Transverse colon (tissue), 4 donors: ENCODE results near the gene AUNIP. TPM values are rescaled to one million over a fixed set of nuclear protein-coding genes. Genes with fewer than 3 reads are reported as not detected.
A peak's percentile ranks its signal among the peaks of the same experiment; 100 is the strongest.

Experiments used
- DNase-seq: peaks from one replicate; pipeline ENCODE4 v3.0.0-alpha.2; 2019
- H3K27ac ChIP-seq, 4 donors: fragments of 200-600 bp; sonication (generic); 2 replicates each; pipeline ENCODE4 v1.5.1; 2016 to 2018; ENCODE audit warnings: inconsistent platforms in 4 of 4
- H3K27me3 ChIP-seq: fragments of 200-600 bp; sonication (generic); 2 replicates; pipeline ENCODE4 v1.5.1; 2017; ENCODE audit warnings: inconsistent platforms
- H3K36me3 ChIP-seq, 4 donors: fragments of 200-600 bp; sonication (generic); 2 replicates each; pipeline ENCODE4 v1.5.1; 2017 to 2019; ENCODE audit warnings: inconsistent platforms in 4 of 4
- H3K4me1 ChIP-seq, 4 donors: fragments of 200-600 bp; sonication (generic); 2 replicates each; pipeline ENCODE4 v1.5.1; 2017 to 2020; ENCODE audit warnings: inconsistent platforms in 4 of 4
- H3K4me3 ChIP-seq, 4 donors: fragments of 200-600 bp; sonication (generic); 1 replicate in 1 of 4; 2 replicates in 3 of 4; pipeline versions ENCODE4 v1.5.1 to v1.6.1; 2017 to 2019; ENCODE audit warnings: inconsistent platforms in 4 of 4
- H3K9me3 ChIP-seq, 2 donors: fragments of 200-600 bp; sonication (generic); 2 replicates each; pipeline ENCODE4 v1.5.1; 2017 to 2019; ENCODE audit warnings: inconsistent platforms in 2 of 2
- EP300 ChIP-seq: sonication (generic); formaldehyde crosslinking; IDR thresholded peaks from one replicate; pipeline ENCODE4 v1.6.1; 2017; ENCODE audit warnings: antibody characterized with exemption, low read depth
- POLR2A ChIP-seq: fragments of 450-650 bp; IDR thresholded peaks from one replicate; pipeline ENCODE4 v1.6.1; 2016; ENCODE audit warnings: antibody characterized with exemption, mild to moderate bottlenecking, moderate library complexity
- POLR2AphosphoS5 ChIP-seq, 3 donors: sonication (generic); formaldehyde crosslinking; IDR thresholded peaks; one replicate each; pipeline ENCODE4 v1.6.1; 2016; ENCODE audit warnings: antibody characterized with exemption in 3 of 3
- WGBS, 2 donors: methylation state at CpG; one replicate each; pipeline ENCODE4 v1.1.5; 2018; ENCODE audit warnings: low coverage in 1 of 2; 5-methylcytosine and 5-hydroxymethylcytosine counted together
- in situ Hi-C, 4 donors: fragments of 200-750 bp; cut with MboI; loops; one replicate each; pipeline versions ENCODE4 v1.15.0 to v1.15.1; 2017; ENCODE audit warnings: low sequenced_read_pairs in 3 of 4, low pct_ligation_motif_present in 1 of 4, low pct_unique_long_range_greater_than_20kb in 1 of 4
- intact Hi-C: fragments of 100-400 bp; cut with DNase I; formaldehyde crosslinking; loops from one replicate; pipeline ENCODE4 v1.15.1; 2023; ENCODE audit warnings: low total_unique reads
- total RNA-seq, 4 donors: library from RNA; depleted of rRNA; stranded (reverse); fragments of >200 nt; gene quantifications; one replicate each; pipeline ENCODE4 v1.1.0, GENCODE V29; 2016
- TF ChIP-seq, protein P1 (sequence below), 5 experiments: fragments of 200-600 bp in 3 of 5; fragments of 450-650 bp in 2 of 5; sonication (generic) in 3 of 5; IDR thresholded peaks; 1 replicate in 2 of 5; 2 replicates in 3 of 5; pipeline ENCODE4 v1.5.1; 2016 to 2017; ENCODE audit warnings: antibody characterized with exemption in 5 of 5, inconsistent platforms in 3 of 5, mild to moderate bottlenecking in 2 of 5, moderate library complexity in 1 of 5

Gene AUNIP
- total RNA-seq, 4 donors from 2014 or later = 0.41 TPM; not detected in 3

DNA sequence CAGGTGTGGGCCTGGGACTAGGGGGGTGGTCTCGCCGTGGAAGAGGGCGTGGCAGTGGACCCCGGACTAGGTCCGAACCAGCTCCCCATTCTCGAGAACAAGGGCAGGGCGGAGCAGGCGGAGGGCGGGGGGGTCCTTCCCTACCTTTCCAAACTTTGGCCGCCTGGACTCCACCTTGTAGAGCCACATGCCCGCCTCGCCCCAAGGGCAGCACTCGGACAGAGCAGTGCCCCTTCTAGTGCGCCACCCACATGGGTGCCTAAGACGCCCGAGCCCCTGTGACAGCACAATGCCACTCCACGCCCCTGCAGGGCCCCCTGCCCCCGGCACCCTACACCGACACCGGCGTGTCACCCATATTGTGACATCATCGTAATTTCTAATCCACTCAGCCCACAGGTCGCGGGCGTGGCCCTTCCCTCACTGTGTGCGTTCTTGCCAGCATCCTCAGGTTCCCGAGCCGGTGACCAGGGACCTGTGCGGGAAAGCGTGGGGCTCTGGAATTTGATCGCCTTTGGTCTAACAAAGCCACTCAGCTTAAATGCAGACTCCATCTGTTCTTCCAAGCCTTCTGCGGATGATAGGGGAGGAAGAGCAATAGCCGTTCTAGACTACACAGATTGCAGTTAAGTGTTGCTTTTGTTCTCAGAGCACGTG, 47.5 kb upstream of the AUNIP start:
- in situ Hi-C loops = no loop called here
- Histone ChIP-seq H3K27me3 (no peaks in the 10 kb centered on the region), H3K27ac (peak overlapping the region; percentile 2 to 82 (median 24)), H3K4me3 (peak overlapping the region in 3 of 4 donors; percentile 54 to 83 (median 82)), H3K9me3 (no peaks in the 10 kb centered on the region), H3K4me1 (peaks cover 11 to 32% (median 16%) of the 10 kb centered on the region in 4 donors), H3K36me3 (no peaks in the 10 kb centered on the region)
- TF ChIP-seq POLR2AphosphoS5 (IDR thresholded peaks at IDR 0.05) (no peak), POLR2A (no peak), EP300 (no peak)
- TF ChIP-seq, protein P1, sequence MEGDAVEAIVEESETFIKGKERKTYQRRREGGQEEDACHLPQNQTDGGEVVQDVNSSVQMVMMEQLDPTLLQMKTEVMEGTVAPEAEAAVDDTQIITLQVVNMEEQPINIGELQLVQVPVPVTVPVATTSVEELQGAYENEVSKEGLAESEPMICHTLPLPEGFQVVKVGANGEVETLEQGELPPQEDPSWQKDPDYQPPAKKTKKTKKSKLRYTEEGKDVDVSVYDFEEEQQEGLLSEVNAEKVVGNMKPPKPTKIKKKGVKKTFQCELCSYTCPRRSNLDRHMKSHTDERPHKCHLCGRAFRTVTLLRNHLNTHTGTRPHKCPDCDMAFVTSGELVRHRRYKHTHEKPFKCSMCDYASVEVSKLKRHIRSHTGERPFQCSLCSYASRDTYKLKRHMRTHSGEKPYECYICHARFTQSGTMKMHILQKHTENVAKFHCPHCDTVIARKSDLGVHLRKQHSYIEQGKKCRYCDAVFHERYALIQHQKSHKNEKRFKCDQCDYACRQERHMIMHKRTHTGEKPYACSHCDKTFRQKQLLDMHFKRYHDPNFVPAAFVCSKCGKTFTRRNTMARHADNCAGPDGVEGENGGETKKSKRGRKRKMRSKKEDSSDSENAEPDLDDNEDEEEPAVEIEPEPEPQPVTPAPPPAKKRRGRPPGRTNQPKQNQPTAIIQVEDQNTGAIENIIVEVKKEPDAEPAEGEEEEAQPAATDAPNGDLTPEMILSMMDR (IDR thresholded peaks at IDR 0.05) = no peak
- intact Hi-C loops = no loop called here
- WGBS, 2 donors = 17 to 57% methylated on average over 1 to 28 of the region's 34 CpGs
- peak; percentile 32 for DNase-seq

DNA sequence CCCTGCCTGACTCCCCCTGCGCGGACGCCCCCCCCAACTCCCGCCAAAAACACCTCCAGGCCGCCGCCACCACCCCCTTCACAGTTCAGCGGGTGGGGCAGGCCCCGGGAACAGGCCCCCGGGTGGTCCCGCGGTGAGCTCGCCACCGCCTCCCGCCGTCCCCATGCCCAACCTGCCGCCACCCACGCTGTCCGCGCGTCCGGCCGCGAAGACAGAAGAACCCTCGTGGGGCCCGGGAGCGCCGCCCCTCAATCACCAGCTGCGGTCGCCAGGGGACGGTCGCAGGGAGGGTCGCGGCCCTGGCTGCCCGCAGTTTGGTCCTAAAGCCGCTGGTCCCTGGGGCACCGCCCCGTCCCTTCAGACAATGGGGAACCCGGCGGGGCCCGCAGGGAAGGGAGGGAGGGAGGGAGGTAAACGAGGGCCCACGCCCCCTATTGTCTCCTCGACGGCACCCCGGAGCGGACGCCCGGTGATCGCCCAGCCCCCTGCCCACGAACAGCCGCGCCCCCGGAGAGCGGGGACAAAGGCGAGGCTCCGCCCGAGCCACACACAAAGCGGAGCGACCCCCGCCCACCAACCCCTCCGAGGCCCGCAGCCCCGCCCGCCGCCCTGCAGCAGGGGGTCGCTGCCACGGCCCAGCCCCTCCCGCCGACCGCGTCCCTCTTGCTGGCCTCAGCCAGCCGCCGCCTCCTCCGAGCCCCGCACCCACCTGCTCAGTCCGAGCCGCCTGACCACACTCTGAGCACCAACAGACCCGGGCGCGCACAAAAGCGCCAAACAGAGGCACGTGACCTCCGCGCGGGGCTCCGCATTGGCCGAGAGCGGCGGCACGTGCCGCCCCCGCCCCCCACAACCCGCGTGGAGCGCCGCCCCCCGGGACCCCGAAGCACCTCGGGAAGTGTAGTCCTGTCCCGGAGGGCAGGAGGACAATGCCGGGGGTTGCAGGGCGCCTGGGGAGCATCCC, 46.7 kb upstream of the AUNIP start, which contains the start of gene STMN1:
Gene STMN1, minus strand, starts transcription at position 740 of the 964 bp plus-strand sequence. CDS start 1,743 bp downstream, outside the sequence.
- TF ChIP-seq EP300 (no peak), POLR2AphosphoS5 (IDR thresholded peaks at IDR 0.05) (peak; percentile 93 to 97 (median 94)), POLR2A (peak; percentile 76)
- TF ChIP-seq, protein P1 (IDR thresholded peaks at IDR 0.05) = no peak
- no peaks in the 10 kb centered on the region for H3K9me3 ChIP-seq
- H3K36me3 ChIP-seq = no peaks in the 10 kb centered on the region
- peaks cover 11 to 32% (median 16%) of the 10 kb centered on the region in 4 donors for H3K4me1 ChIP-seq
- 1% methylated on average over 27 of the region's 102 CpGs; no CpG with 5 or more reads in 1 of the 2 donors for whole genome bisulfite sequencing, 2 donors
- H3K4me3 ChIP-seq = peak within 1 kb of the TSS; percentile 40 to 83 (median 68)
- H3K27me3 ChIP-seq = no peaks in the 10 kb centered on the region
- intact Hi-C loops (no loop called here), in situ Hi-C loops (no loop called here)
- peak within 1 kb of the TSS; percentile 60 to 82 (median 68) for H3K27ac ChIP-seq
- DNase-seq = peak; percentile 92

DNA sequence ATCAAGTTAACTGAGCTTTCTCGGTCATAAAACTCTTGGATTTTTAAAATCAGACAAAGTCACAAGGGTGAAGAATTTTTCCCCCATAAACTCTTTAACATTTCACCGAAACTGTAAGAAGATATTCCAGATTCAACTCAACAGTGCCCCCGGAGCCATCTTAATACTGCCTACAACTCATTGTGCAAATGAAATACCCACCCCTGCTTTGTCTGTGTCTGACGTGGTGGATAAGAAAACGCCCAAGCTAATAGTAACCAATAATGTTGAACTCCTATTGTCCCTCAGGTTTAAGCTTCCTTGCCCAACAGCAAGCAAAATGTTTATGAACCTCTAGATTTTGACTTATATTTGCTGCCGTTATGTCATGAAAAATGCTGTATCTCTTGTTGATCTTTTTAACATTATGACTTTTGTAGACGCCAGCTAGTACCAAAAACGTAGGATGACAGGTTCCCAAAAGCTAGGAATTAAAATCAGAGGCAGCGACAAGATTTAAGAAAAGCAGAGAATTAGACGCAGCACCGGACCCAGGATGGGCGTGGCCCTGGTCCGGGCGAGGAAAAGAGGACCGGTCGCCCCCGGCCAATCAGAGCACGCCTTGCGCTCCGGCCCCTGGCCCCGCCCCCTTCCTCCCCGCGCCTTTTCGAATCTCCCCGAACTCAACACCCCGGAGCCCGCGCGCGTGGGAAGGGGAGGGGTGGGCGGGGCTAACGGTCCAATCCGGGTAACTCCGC, 45.9 kb upstream of the AUNIP start:
- in situ Hi-C loops (no loop called here), intact Hi-C loops (no loop called here)
- H3K9me3 ChIP-seq = no peaks in the 10 kb centered on the region
- 2 to 4% methylated on average over 14 to 29 of the region's 34 CpGs for WGBS, 2 donors
- H3K27me3 ChIP-seq = no peaks in the 10 kb centered on the region
- H3K4me3 ChIP-seq = peak overlapping the region; percentile 40 to 83 (median 68)
- peaks cover 11 to 32% (median 16%) of the 10 kb centered on the region in 4 donors for H3K4me1 ChIP-seq
- peak; percentile 95 for DNase-seq
- no peak for TF ChIP-seq POLR2A
- H3K36me3 ChIP-seq = peaks cover 0 to 2% (median 0%) of the 10 kb centered on the region in 4 donors
- peak overlapping the region; percentile 60 to 82 (median 68) for H3K27ac ChIP-seq

DNA sequence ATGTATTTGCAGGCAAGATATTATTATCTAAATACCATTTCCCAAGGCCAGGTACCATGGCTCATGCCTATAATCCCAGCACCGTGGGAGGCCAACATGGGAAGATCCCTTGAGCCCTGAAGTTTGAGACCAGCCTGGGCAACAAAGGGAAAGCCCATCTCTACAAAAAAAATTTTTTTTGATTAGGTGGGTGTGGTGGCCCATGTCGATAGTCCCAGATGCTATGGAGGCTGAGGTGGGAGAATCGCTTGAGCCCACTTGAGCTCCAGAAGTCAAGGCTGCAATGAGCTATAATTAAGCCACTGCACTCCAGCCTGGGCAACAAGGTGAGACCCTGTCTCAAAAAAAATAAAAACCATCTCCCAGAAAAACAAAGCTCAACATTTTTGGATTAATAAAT, 44.7 kb upstream of the AUNIP start:
- in situ Hi-C loops (no loop called here), intact Hi-C loops (no loop called here)
- no peak overlapping the region for H3K4me3 ChIP-seq
- WGBS, 2 donors = 77% methylated on average over 3 of the region's 3 CpGs; no CpG with 5 or more reads in 1 of the 2 donors
- peaks cover 0 to 8% (median 0%) of the 10 kb centered on the region in 4 donors for H3K36me3 ChIP-seq
- H3K9me3 ChIP-seq = no peaks in the 10 kb centered on the region
- H3K4me1 ChIP-seq = peaks cover 11 to 32% (median 16%) of the 10 kb centered on the region in 4 donors
- no peak overlapping the region for H3K27ac ChIP-seq
- no peaks in the 10 kb centered on the region for H3K27me3 ChIP-seq
- no peak for DNase-seq
- TF ChIP-seq EP300 (no peak), POLR2AphosphoS5 (IDR thresholded peaks at IDR 0.05) (no peak), POLR2A (no peak)
- TF ChIP-seq, protein P1 (IDR thresholded peaks at IDR 0.05) = no peak
